ENCODE results near the gene SRPX2.

DNA sequence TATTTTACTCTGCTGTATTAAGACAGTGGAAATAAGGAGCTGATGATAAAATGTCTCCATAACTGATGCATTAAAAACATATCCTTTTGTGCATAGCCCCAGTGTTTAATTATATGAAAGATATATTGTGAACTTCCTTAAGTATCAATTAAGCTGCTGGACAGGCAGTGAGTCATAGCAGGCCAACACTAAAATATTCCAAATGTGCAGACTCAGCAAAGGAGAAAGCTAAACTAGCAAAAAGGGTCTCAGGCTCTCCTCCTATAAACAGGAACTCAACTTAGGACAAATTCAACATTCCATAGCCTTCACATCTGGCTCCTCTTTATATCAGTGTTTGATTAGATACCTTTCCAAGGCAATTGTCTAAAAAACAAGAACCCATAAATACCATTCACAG, 43.7 kb upstream of the SRPX2 start:
- TF ChIP-seq, protein P1, sequence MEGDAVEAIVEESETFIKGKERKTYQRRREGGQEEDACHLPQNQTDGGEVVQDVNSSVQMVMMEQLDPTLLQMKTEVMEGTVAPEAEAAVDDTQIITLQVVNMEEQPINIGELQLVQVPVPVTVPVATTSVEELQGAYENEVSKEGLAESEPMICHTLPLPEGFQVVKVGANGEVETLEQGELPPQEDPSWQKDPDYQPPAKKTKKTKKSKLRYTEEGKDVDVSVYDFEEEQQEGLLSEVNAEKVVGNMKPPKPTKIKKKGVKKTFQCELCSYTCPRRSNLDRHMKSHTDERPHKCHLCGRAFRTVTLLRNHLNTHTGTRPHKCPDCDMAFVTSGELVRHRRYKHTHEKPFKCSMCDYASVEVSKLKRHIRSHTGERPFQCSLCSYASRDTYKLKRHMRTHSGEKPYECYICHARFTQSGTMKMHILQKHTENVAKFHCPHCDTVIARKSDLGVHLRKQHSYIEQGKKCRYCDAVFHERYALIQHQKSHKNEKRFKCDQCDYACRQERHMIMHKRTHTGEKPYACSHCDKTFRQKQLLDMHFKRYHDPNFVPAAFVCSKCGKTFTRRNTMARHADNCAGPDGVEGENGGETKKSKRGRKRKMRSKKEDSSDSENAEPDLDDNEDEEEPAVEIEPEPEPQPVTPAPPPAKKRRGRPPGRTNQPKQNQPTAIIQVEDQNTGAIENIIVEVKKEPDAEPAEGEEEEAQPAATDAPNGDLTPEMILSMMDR (IDR thresholded peaks at IDR 0.05) = no peak
- TF ChIP-seq JUND (IDR thresholded peaks at IDR 0.05) = no peak
- no peak for TF ChIP-seq POLR2AphosphoS5 (IDR thresholded peaks at IDR 0.05; ENCODE audit: low read depth, low read length)
- TF ChIP-seq, protein P2, sequence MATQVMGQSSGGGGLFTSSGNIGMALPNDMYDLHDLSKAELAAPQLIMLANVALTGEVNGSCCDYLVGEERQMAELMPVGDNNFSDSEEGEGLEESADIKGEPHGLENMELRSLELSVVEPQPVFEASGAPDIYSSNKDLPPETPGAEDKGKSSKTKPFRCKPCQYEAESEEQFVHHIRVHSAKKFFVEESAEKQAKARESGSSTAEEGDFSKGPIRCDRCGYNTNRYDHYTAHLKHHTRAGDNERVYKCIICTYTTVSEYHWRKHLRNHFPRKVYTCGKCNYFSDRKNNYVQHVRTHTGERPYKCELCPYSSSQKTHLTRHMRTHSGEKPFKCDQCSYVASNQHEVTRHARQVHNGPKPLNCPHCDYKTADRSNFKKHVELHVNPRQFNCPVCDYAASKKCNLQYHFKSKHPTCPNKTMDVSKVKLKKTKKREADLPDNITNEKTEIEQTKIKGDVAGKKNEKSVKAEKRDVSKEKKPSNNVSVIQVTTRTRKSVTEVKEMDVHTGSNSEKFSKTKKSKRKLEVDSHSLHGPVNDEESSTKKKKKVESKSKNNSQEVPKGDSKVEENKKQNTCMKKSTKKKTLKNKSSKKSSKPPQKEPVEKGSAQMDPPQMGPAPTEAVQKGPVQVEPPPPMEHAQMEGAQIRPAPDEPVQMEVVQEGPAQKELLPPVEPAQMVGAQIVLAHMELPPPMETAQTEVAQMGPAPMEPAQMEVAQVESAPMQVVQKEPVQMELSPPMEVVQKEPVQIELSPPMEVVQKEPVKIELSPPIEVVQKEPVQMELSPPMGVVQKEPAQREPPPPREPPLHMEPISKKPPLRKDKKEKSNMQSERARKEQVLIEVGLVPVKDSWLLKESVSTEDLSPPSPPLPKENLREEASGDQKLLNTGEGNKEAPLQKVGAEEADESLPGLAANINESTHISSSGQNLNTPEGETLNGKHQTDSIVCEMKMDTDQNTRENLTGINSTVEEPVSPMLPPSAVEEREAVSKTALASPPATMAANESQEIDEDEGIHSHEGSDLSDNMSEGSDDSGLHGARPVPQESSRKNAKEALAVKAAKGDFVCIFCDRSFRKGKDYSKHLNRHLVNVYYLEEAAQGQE (IDR thresholded peaks at IDR 0.05; ENCODE audit: low read depth, low read length) = no peak
- no peak for TF ChIP-seq EZH2phosphoT487 (IDR thresholded peaks at IDR 0.05; ENCODE audit: borderline replicate concordance, low read depth)
- TF ChIP-seq RCOR1 (IDR thresholded peaks at IDR 0.05; ENCODE audit: low read length) = no peak
- TF ChIP-seq MEF2A (IDR thresholded peaks at IDR 0.05; ENCODE audit: borderline replicate concordance, low read depth) = no peak
- no peak for TF ChIP-seq NFIC (IDR thresholded peaks at IDR 0.05; ENCODE audit: borderline replicate concordance)
- TF ChIP-seq, protein P3, sequence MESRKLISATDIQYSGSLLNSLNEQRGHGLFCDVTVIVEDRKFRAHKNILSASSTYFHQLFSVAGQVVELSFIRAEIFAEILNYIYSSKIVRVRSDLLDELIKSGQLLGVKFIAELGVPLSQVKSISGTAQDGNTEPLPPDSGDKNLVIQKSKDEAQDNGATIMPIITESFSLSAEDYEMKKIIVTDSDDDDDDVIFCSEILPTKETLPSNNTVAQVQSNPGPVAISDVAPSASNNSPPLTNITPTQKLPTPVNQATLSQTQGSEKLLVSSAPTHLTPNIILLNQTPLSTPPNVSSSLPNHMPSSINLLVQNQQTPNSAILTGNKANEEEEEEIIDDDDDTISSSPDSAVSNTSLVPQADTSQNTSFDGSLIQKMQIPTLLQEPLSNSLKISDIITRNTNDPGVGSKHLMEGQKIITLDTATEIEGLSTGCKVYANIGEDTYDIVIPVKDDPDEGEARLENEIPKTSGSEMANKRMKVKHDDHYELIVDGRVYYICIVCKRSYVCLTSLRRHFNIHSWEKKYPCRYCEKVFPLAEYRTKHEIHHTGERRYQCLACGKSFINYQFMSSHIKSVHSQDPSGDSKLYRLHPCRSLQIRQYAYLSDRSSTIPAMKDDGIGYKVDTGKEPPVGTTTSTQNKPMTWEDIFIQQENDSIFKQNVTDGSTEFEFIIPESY (IDR thresholded peaks at IDR 0.05; ENCODE audit: borderline replicate concordance, low read depth) = no peak
